PC-9 (cell line): Measurements from ENCODE around the gene ASF1A. TPM values are rescaled to one million over a fixed set of nuclear protein-coding genes. Genes with fewer than 3 reads are reported as not detected.

ENCODE experiments used
- BruUV-seq: library from RNA; stranded (reverse); fragments of 400-500 nt; replicated peaks from 2 replicates; lab custom pipeline; 2021; lab: Mats Ljungman, UMichigan
- CTCF ChIA-PET: fragments of 300-600 bp; sonication (Branson Sonifier 250); formaldehyde crosslinking; loops from one replicate; lab custom pipeline; 2022; ENCODE audit warnings: antibody characterized with exemption; lab: Charles Lee
- POLR2A ChIA-PET: fragments of 300-600 bp; sonication (Branson Sonifier 250); formaldehyde crosslinking; loops from one replicate; lab custom pipeline; 2022; ENCODE audit warnings: antibody characterized with exemption; ENCODE audit not compliant: unreplicated experiment; lab: Charles Lee
- DNase-seq, 2 experiments: peaks; one replicate each; pipeline versions ENCODE4 v3.0.0 to v3.0.0-alpha.2; 2015 to 2022; ENCODE audit warnings: mixed read lengths in 1 of 2
- H2AFZ ChIP-seq: fragments of 200-600 bp; sonication (generic); 2 replicates; pipeline ENCODE4 v1.8.1; 2017; ENCODE audit warnings: antibody characterized with exemption
- H3F3A ChIP-seq: fragments of 200-600 bp; sonication (generic); 2 replicates; pipeline ENCODE4 v1.8.1; 2017; ENCODE audit warnings: antibody characterized with exemption, mild to moderate bottlenecking, low read depth; ENCODE audit not compliant: insufficient read depth
- H3K27ac ChIP-seq: fragments of 200-600 bp; sonication (generic); 2 replicates; pipeline ENCODE4 v1.6.1; 2016; ENCODE audit warnings: mixed run types
- H3K27me3 ChIP-seq: fragments of 200-600 bp; sonication (generic); 2 replicates; pipeline ENCODE4 v1.6.1; 2016; ENCODE audit warnings: low read depth, mixed run types; ENCODE audit not compliant: insufficient read depth
- H3K36me3 ChIP-seq: fragments of 200-600 bp; sonication (generic); 2 replicates; pipeline ENCODE4 v1.6.1; 2016; ENCODE audit warnings: low read depth, mixed run types
- H3K4me1 ChIP-seq: fragments of 200-600 bp; sonication (generic); replicated peaks from 2 replicates; pipeline ENCODE4 v1.6.1; 2016; ENCODE audit warnings: mixed run types; ENCODE audit not compliant: insufficient read depth
- H3K4me2 ChIP-seq: fragments of 200-600 bp; sonication (generic); 2 replicates; pipeline ENCODE4 v1.6.1; 2017; ENCODE audit warnings: mixed run types
- H3K4me3 ChIP-seq: fragments of 200-600 bp; sonication (generic); 2 replicates; pipeline ENCODE4 v1.6.1; 2016; ENCODE audit warnings: mixed run types
- H3K79me2 ChIP-seq: fragments of 200-600 bp; sonication (generic); 2 replicates; pipeline ENCODE4 v1.6.1; 2017; ENCODE audit warnings: low read depth, mixed run types
- H3K9me2 ChIP-seq: fragments of 200-600 bp; sonication (generic); 2 replicates; pipeline ENCODE4 v1.8.1; 2017; ENCODE audit warnings: mild to moderate bottlenecking; ENCODE audit not compliant: insufficient read depth
- H3K9me3 ChIP-seq: fragments of 200-600 bp; sonication (generic); 2 replicates; pipeline ENCODE4 v1.8.1; 2016; ENCODE audit warnings: low read depth; ENCODE audit not compliant: insufficient read depth
- H4K20me1 ChIP-seq: fragments of 200-600 bp; sonication (generic); 2 replicates; pipeline ENCODE4 v1.8.1; 2017; ENCODE audit not compliant: insufficient read depth
- CTCF ChIP-seq: fragments of 200-600 bp; sonication (generic); conservative IDR thresholded peaks from 2 replicates; pipeline ENCODE4 v1.6.1; 2017; ENCODE audit warnings: mixed run types, antibody characterized with exemption, mild to moderate bottlenecking, moderate library complexity
- EZH2 ChIP-seq: fragments of 200-600 bp; sonication (generic); IDR thresholded peaks from 2 replicates; pipeline ENCODE4 v1.8.0; 2017; ENCODE audit warnings: antibody characterized with exemption, low read depth
- intact Hi-C: fragments of 100-400 bp; cut with micrococcal nuclease; formaldehyde crosslinking; loops from one replicate; pipeline ENCODE4 v1.10.0; 2022; ENCODE audit not compliant: unreplicated experiment
- total RNA-seq: library from RNA; stranded (reverse); gene quantifications from 2 replicates; pipeline ENCODE4 v1.2.3, GENCODE V29; 2021

The ASF1A gene
- total RNA-seq, 1 experiment from 2014 or later = 39.5 TPM

DNA sequence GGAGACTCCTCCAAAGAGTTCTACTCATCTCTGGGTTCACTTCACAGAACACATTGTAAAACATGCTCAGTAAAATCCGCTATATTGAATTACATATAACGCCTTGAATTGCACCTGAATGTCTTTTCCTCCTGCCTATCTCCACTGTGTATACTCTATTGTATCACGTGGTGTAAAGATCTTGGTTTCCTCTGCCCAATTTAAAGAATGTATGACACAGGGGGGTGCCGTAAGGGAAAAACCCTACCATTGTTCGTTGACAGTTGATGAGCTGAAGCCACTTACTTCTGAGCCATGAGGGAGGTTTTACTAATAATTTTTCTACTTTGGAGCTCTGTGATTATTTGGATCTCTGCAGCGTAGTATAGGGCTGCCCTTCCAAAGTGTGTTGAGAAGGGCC is 6.0 kb downstream of the ASF1A start:
- peaks cover 11% of the 10 kb centered on the region for H3F3A ChIP-seq
- H3K9me3 ChIP-seq = no peaks in the 10 kb centered on the region
- H3K27ac ChIP-seq = no peak overlapping the region
- H3K4me2 ChIP-seq = no peak overlapping the region
- no peak overlapping the region for H2AFZ ChIP-seq
- H3K4me3 ChIP-seq = no peak overlapping the region
- no peak for TF ChIP-seq CTCF
- TF ChIP-seq EZH2 = no peak
- ChIA-PET CTCF (no interaction called here), POLR2A (no interaction called here)
- no peaks in the 10 kb centered on the region; the same call in 1 of the 2 replicates for H4K20me1 ChIP-seq
- intact Hi-C loops = loop anchor here (10.0 kb wide), 1 partner anchor 335 kb away; no protein-coding TSS in a partner anchor
- H3K79me2 ChIP-seq = peaks cover 87% of the 10 kb centered on the region
- no peaks in the 10 kb centered on the region for H3K27me3 ChIP-seq
- no peak for DNase-seq
- BruUV-seq = no TSS peak
- no peaks in the 10 kb centered on the region for H3K9me2 ChIP-seq
- H3K4me1 ChIP-seq = peaks cover 26% of the 10 kb centered on the region
- H3K36me3 ChIP-seq = peaks cover 70% of the 10 kb centered on the region

DNA sequence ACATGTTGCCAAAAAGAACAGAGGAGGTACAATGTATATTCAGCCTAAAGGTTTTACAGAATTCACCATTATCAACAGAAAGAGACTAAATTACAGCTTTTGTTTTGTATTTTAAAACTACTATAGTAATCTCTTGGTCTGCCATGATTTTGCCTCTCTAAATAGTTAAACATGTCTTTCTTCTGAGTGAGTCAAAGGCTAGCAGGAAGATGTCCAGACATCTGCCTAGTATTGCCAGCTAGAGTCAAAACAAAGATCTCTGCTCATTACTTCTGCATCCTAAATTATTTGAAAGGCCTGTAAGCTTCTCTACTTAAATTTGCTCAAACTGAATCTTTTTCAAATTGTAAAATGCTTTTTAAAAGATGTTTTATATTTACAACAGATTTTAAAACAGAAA is 8.8 kb downstream of the ASF1A start:
- no peak for TF ChIP-seq EZH2
- TF ChIP-seq CTCF = no peak
- no peaks in the 10 kb centered on the region for H3K27me3 ChIP-seq
- no peaks in the 10 kb centered on the region; the same call in 1 of the 2 replicates for H4K20me1 ChIP-seq
- intact Hi-C loops = no loop called here
- H3K4me1 ChIP-seq = 0 out of 2 replicates have a peak, but pooled peaks cover 6% of the 10 kb centered on the region
- CTCF ChIA-PET = no interaction called here
- peaks cover 5% of the 10 kb centered on the region; the same call in 1 of the 2 replicates for H3F3A ChIP-seq
- peak overlapping the region; percentile 21; the same call in 1 of the 2 replicates for H3K27ac ChIP-seq
- no peaks in the 10 kb centered on the region for H3K9me2 ChIP-seq
- BruUV-seq = no TSS peak
- no peak overlapping the region for H2AFZ ChIP-seq
- H3K4me3 ChIP-seq = no peak overlapping the region
- no peak for DNase-seq
- peaks cover 95% of the 10 kb centered on the region for H3K36me3 ChIP-seq
- no peaks in the 10 kb centered on the region for H3K9me3 ChIP-seq
- POLR2A ChIA-PET = no interaction called here
- no peak overlapping the region for H3K4me2 ChIP-seq
- peaks cover 66% of the 10 kb centered on the region for H3K79me2 ChIP-seq

GRCh38 chr6:118903138-118903537 is 9.2 kb downstream of the ASF1A start:
- Histone ChIP-seq H2AFZ (no peak overlapping the region), H3K36me3 (peaks cover 95% of the 10 kb centered on the region), H3K4me1 (0 out of 2 replicates have a peak, but pooled peaks cover 5% of the 10 kb centered on the region), H3K4me2 (no peak overlapping the region), H3K9me3 (no peaks in the 10 kb centered on the region), H3K79me2 (peaks cover 62% of the 10 kb centered on the region), H4K20me1 (no peaks in the 10 kb centered on the region; the same call in 1 of the 2 replicates), H3F3A (peaks cover 5% of the 10 kb centered on the region; the same call in 1 of the 2 replicates), H3K27me3 (no peaks in the 10 kb centered on the region), H3K4me3 (no peak overlapping the region), H3K9me2 (no peaks in the 10 kb centered on the region), H3K27ac (no peak overlapping the region)
- no TSS peak for BruUV-seq
- TF ChIP-seq CTCF (no peak), EZH2 (no peak)
- ChIA-PET POLR2A (no interaction called here), CTCF (no interaction called here)
- no peak for DNase-seq
- intact Hi-C loops = no loop called here
